A549 (cell line): ENCODE measurements around the gene MYH14. TPM values are rescaled to one million over a fixed set of nuclear protein-coding genes. Genes with fewer than 3 reads are reported as not detected.

Source experiments
- ATAC-seq, 2 experiments: fragments of 200-7000 bp in 1 of 2; fragments of >200 bp in 1 of 2; cut with Nextera tagmentation in 1 of 2; cut with Tn5 transposase in 1 of 2; 3 replicates each; pipeline versions ENCODE4 v1.8.0 to v1.9.1; 2018 to 2020; ENCODE audit warnings: mild to moderate bottlenecking in 1 of 2, moderate library complexity in 1 of 2
- CTCF ChIA-PET: fragments of 300-600 bp; sonication (Branson Sonifier 250); formaldehyde crosslinking; extraction: SDS; loops from one replicate; lab custom pipeline; 2021; ENCODE audit warnings: antibody characterized with exemption, inconsistent platforms; lab: Yijun Ruan, JAX
- POLR2A ChIA-PET: fragments of 350-600 bp; formaldehyde crosslinking; extraction: SDS; loops from one replicate; lab custom pipeline; 2021; ENCODE audit warnings: antibody characterized with exemption, inconsistent platforms; lab: Yijun Ruan, JAX
- DNase-seq, 2 experiments: peaks; one replicate each; pipeline versions ENCODE4 v3.0.0 to v3.0.0-alpha.2; 2011 to 2016; ENCODE audit warnings: low read depth in 1 of 2, low spot score in 1 of 2
- FAIRE-seq: peaks from 2 replicates; lab custom pipeline; 2011; peaks lifted over from hg19 to GRCh38; lab: Jason Lieb, UNC
- H3K27ac ChIP-seq, 2 experiments: fragments of >200 bp; sonication (Bioruptor Twin); formaldehyde crosslinking; 3 replicates each; pipeline ENCODE4 v1.5.1; 2016 to 2017
- H3K4me1 ChIP-seq: fragments of >200 bp; sonication (Bioruptor Twin); formaldehyde crosslinking; 3 replicates; pipeline ENCODE4 v1.6.1; 2016
- H3K4me2 ChIP-seq: fragments of >200 bp; sonication (Bioruptor Twin); formaldehyde crosslinking; 3 replicates; pipeline ENCODE4 v1.6.1; 2016
- H3K4me3 ChIP-seq: fragments of >200 bp; sonication (Bioruptor Twin); formaldehyde crosslinking; 3 replicates; pipeline ENCODE4 v1.5.1; 2016
- H3K9me3 ChIP-seq: fragments of >200 bp; sonication (Bioruptor Twin); formaldehyde crosslinking; 3 replicates; pipeline ENCODE4 v1.6.1; 2016
- BHLHE40 ChIP-seq: IDR thresholded peaks from 2 replicates; pipeline ENCODE4 v1.6.1; 2012; ENCODE audit warnings: low read depth, low read length, inconsistent platforms
- CBX2 ChIP-seq: fragments of 200-600 bp; sonication (generic); IDR thresholded peaks from 2 replicates; pipeline ENCODE4 v1.6.1; 2016; ENCODE audit warnings: low read depth, mild to moderate bottlenecking, borderline replicate concordance
- CEBPB ChIP-seq, 2 experiments: fragments of >200 bp in 1 of 2; sonication (Bioruptor Twin) in 1 of 2; formaldehyde crosslinking in 1 of 2; IDR thresholded peaks; 2 replicates each; pipeline ENCODE4 v1.6.1; 2012 to 2016
- ELK1 ChIP-seq: fragments of 150-350 bp; IDR thresholded peaks from 2 replicates; pipeline ENCODE4 v1.6.1; 2014; ENCODE audit warnings: low read depth, mild to moderate bottlenecking, low read length
- EP300 ChIP-seq, 2 experiments: fragments of >200 bp; sonication (Bioruptor Twin); formaldehyde crosslinking; IDR thresholded peaks; 2 replicates in 1 of 2; 3 replicates in 1 of 2; pipeline ENCODE4 v1.6.1; 2016 to 2017
- FOSB ChIP-seq: fragments of 250-450 bp; sonication (Bioruptor Pico); IDR thresholded peaks from 2 replicates; pipeline ENCODE4 v1.5.0; 2020; ENCODE audit warnings: mild to moderate bottlenecking, moderate library complexity
- FOSL2 ChIP-seq, 2 experiments: fragments of 450-650 bp in 1 of 2; fragments of >200 bp in 1 of 2; sonication (Bioruptor Twin) in 1 of 2; formaldehyde crosslinking; IDR thresholded peaks; 2 replicates each; pipeline versions ENCODE4 v1.5.0 to v1.6.1; 2016 to 2020; ENCODE audit warnings: mild to moderate bottlenecking in 1 of 2, moderate library complexity in 1 of 2
- HOXB13 ChIP-seq: fragments of 250-450 bp; sonication (Bioruptor Pico); IDR thresholded peaks from 2 replicates; pipeline ENCODE4 v1.5.0; 2020; ENCODE audit warnings: low read depth, mild to moderate bottlenecking, moderate library complexity
- HOXB5 ChIP-seq: fragments of 250-450 bp; sonication (Bioruptor Pico); IDR thresholded peaks from 2 replicates; pipeline ENCODE4 v1.5.0; 2020; ENCODE audit warnings: mild to moderate bottlenecking, moderate library complexity
- KDM1A ChIP-seq: fragments of 200-600 bp; sonication (generic); IDR thresholded peaks from 2 replicates; pipeline ENCODE4 v1.6.1; 2016; ENCODE audit warnings: low read depth, mild to moderate bottlenecking
- KDM5A ChIP-seq: fragments of 200-600 bp; sonication (generic); IDR thresholded peaks from 2 replicates; pipeline ENCODE4 v1.6.1; 2016; ENCODE audit warnings: antibody characterized with exemption, mild to moderate bottlenecking
- POLR2A ChIP-seq: IDR thresholded peaks from 2 replicates; pipeline ENCODE4 v1.6.1; 2012; ENCODE audit warnings: mild to moderate bottlenecking, low read length
- POLR2AphosphoS2 ChIP-seq: conservative IDR thresholded peaks from 2 replicates; pipeline ENCODE4 v1.6.1; 2012; ENCODE audit warnings: low read length, improper control_type of control experiment, inconsistent platforms
- RARB ChIP-seq: fragments of 250-450 bp; sonication (Bioruptor Pico); IDR thresholded peaks from 2 replicates; pipeline ENCODE4 v1.8.0; 2021; ENCODE audit warnings: mild to moderate bottlenecking, moderate library complexity
- RFX5 ChIP-seq: fragments of 450-650 bp; IDR thresholded peaks from 2 replicates; pipeline ENCODE4 v1.7.1; 2014; ENCODE audit warnings: antibody characterized with exemption, mild to moderate bottlenecking, moderate library complexity
- SREBF2 ChIP-seq: fragments of 450-650 bp; IDR thresholded peaks from 2 replicates; pipeline ENCODE4 v1.6.1; 2014; ENCODE audit warnings: mild to moderate bottlenecking, moderate library complexity
- TFCP2L1 ChIP-seq: fragments of 250-450 bp; sonication (Bioruptor Pico); IDR thresholded peaks from 2 replicates; pipeline ENCODE4 v1.5.0; 2021; ENCODE audit warnings: mild to moderate bottlenecking
- ZFP36 ChIP-seq: fragments of 450-650 bp; IDR thresholded peaks from 2 replicates; pipeline ENCODE4 v1.6.1; 2014; ENCODE audit warnings: borderline replicate concordance; ENCODE audit not compliant: partially characterized antibody
- ZSCAN20 ChIP-seq: fragments of 250-450 bp; sonication (Bioruptor Pico); IDR thresholded peaks from 2 replicates; pipeline ENCODE4 v1.8.0; 2022; ENCODE audit warnings: mild to moderate bottlenecking, moderate library complexity
- WGBS: methylation state at CpG from one replicate; pipeline ENCODE4 v1.1.6; 2017; ENCODE audit errors: missing lambda C conversion rate; 5-methylcytosine and 5-hydroxymethylcytosine counted together
- polyA plus RNA-seq, 4 experiments: library from polyadenylated mRNA; depleted of rRNA in 3 of 4; stranded (reverse); fragments of >200 nt; fragmentation: RNase III in 1 of 4; extraction: RNeasy Plus Mini Kit Qiagen cat#74134 plus additional on column Dnase treatment in 1 of 4; gene quantifications; 2 replicates in 3 of 4; 3 replicates in 1 of 4; pipeline ENCODE4 v1.2.3, GENCODE V29; 2011 to 2017
- TF ChIP-seq, protein P1 (sequence below): fragments of >200 bp; sonication (Bioruptor Twin); formaldehyde crosslinking; IDR thresholded peaks from 2 replicates; pipeline ENCODE4 v1.6.1; 2016

Gene MYH14
- polyA plus RNA-seq, 2 of the 4 experiments (the other 2 are of a cell fraction), result 4.0 to 7.0 TPM

DNA sequence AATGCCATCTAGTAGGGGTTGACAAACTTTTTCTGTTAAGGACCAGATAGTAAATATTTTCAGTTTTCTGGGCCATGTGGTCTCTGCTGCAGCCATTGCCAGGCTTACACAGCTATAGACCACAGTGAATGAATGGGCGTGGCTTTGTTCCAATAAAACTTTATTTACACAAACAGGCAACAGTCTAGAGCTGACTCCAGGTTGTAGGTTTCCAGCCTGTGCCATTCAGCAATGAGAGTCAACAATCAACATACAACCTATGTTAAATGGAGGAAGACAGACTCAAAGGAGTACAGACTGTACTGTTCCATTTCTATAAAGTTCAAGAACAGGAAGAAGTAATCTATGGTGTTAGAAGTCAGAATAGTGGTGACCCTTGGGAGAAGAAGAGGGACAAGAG is 25.1 kb upstream of the MYH14 start:
- CTCF ChIA-PET, result interaction anchor here (1.1 to 4.8 kb wide), 4 partner anchors 13 to 150 kb away, joined by 3 to 15 read pairs (median 3); no protein-coding TSS in a partner anchor
- no peak overlapping the region for H3K27ac ChIP-seq
- no peak for FAIRE-seq
- POLR2A ChIA-PET, result no interaction called here
- H3K4me1 ChIP-seq, result peaks cover 4% of the 10 kb centered on the region; the same call in 2 of the 3 replicates
- 27% methylated on average over 1 of the region's 1 CpG for WGBS
- TF ChIP-seq CBX2 (no peak), HOXB5 (CRISPR knock-in tag) (no peak), HOXB13 (CRISPR knock-in tag) (no peak), RARB (CRISPR knock-in tag) (no peak), POLR2AphosphoS2 (no peak), CEBPB (IDR thresholded peaks at IDR 0.05) (no peak), TFCP2L1 (CRISPR knock-in tag) (no peak), KDM1A (no peak), FOSB (CRISPR knock-in tag) (no peak), BHLHE40 (no peak), ZSCAN20 (CRISPR knock-in tag) (no peak), ZFP36 (no peak), RFX5 (no peak), POLR2A (no peak)
- TF ChIP-seq, protein P1, sequence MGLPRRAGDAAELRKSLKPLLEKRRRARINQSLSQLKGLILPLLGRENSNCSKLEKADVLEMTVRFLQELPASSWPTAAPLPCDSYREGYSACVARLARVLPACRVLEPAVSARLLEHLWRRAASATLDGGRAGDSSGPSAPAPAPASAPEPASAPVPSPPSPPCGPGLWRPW, result no peak
- TF ChIP-seq, all 56 proteins: peak for 0
- H3K9me3 ChIP-seq, result no peaks in the 10 kb centered on the region
- DNase-seq (no peak), ATAC-seq (no peak)
- H3K4me3 ChIP-seq, result no peak overlapping the region
- no peak overlapping the region; the same call in 2 of the 3 replicates for H3K4me2 ChIP-seq

DNA sequence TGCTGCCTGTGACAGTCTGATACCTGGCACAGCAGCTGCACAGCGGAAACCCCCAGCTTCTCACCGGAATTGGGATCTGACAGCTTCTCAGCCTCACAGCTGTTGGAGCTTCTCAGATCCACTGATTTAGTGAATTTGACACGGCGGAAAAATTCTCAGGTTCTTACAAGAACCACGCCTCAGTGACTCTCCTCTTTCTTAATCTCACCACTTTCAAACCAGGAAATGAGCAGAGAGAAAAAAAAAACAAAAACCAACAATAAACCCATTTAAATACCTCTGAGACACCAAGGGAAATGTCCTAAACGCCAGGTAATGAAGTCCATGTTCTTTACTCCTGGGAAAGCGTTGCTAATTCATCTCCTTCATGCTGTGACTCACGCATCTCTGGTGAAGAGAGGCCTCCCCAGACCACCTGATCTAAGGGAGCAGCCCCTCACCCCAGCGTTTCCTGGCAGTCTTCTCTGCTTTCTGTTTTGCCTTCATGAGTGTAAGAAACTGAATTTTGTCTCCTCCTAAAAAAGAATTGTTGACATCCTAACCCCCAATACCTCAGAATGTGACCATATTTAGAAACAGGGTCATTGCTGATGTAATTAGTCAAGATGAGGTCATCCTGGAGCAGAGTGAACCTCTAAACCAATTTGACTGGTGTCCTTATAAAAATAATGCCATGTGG is 24.4 kb upstream of the MYH14 start:
- Histone ChIP-seq H3K4me2 (no peak overlapping the region; the same call in 2 of the 3 replicates), H3K4me1 (peaks cover 4% of the 10 kb centered on the region; the same call in 2 of the 3 replicates), H3K27ac (no peak overlapping the region), H3K4me3 (no peak overlapping the region), H3K9me3 (no peaks in the 10 kb centered on the region)
- WGBS, result 43% methylated on average over 9 of the region's 9 CpGs
- ChIA-PET POLR2A (no interaction called here), CTCF (interaction anchor here (1.4 to 4.8 kb wide), 3 partner anchors 14 to 149 kb away, joined by 3 to 15 read pairs (median 3); no protein-coding TSS in a partner anchor)
- no peak for TF ChIP-seq ELK1
- TF ChIP-seq FOSL2 (IDR thresholded peaks at IDR 0.05), result no peak
- TF ChIP-seq FOSL2 (CRISPR knock-in tag; IDR thresholded peaks at IDR 0.05), result 0 out of 2 replicates have a peak, but pooled peaks have one; percentile 14
- no peak for TF ChIP-seq SREBF2
- TF ChIP-seq RFX5, result no peak
- TF ChIP-seq CEBPB (IDR thresholded peaks at IDR 0.05), result no peak
- DNase-seq, result no peak
- no peak for FAIRE-seq
- ATAC-seq, result no peak

- ChIA-PET CTCF (interaction anchor here (1.4 to 3.1 kb wide), 3 partner anchors 8 to 34 kb away, joined by 4 to 11 read pairs (median 6); no protein-coding TSS in a partner anchor), POLR2A (no interaction called here)
- FAIRE-seq, result peak; percentile 18
- no peak for DNase-seq
- peaks cover 3% of the 10 kb centered on the region; the same call in 1 of the 3 replicates for H3K9me3 ChIP-seq
- TF ChIP-seq CEBPB (IDR thresholded peaks at IDR 0.05) (peak in 1 of 2 experiments; percentile 19; a peak in 1 of 4 replicates), KDM5A (no peak), EP300 (IDR thresholded peaks at IDR 0.05) (no peak)
- no peak overlapping the region for H3K4me3 ChIP-seq
- H3K4me1 ChIP-seq, result peaks cover 4% of the 10 kb centered on the region; the same call in 2 of the 3 replicates
- H3K4me2 ChIP-seq, result no peak overlapping the region
- H3K27ac ChIP-seq, result no peak overlapping the region
- 47% methylated on average over 5 of the region's 5 CpGs for WGBS
- ATAC-seq, result no peak
Observed at GRCh38 chr19:50181121-50181520, 22.3 kb upstream of the MYH14 start.
